HepG2 (cell line): ENCODE measurements around the gene P2RX6. TPM values are rescaled to one million over a fixed set of nuclear protein-coding genes. Genes with fewer than 3 reads are reported as not detected.

Experiments used
- AFF4 ChIP-seq: sonication (generic); formaldehyde crosslinking; IDR thresholded peaks from 2 replicates; pipeline ENCODE4 v1.4.0; 2020; ENCODE audit warnings: missing genetic modification reagents
- IRF2 ChIP-seq: IDR thresholded peaks from 2 replicates; pipeline ENCODE4 v1.6.1; 2018; ENCODE audit warnings: missing genetic modification reagents, missing compliant biosample characterization
- MED8 ChIP-seq: sonication (generic); formaldehyde crosslinking; IDR thresholded peaks from 2 replicates; pipeline ENCODE4 v1.8.1; 2023; ENCODE audit warnings: mild to moderate bottlenecking, missing genetic modification reagents; ENCODE audit not compliant: insufficient replicate concordance
- PITX1 ChIP-seq: sonication (generic); formaldehyde crosslinking; IDR thresholded peaks from 2 replicates; pipeline ENCODE4 v1.5.1; 2020; ENCODE audit warnings: mild to moderate bottlenecking, missing genetic modification reagents
- RARA ChIP-seq: IDR thresholded peaks from 2 replicates; pipeline ENCODE4 v1.6.1; 2016; ENCODE audit warnings: missing genetic modification reagents, missing compliant biosample characterization
- THRA ChIP-seq: sonication (generic); formaldehyde crosslinking; IDR thresholded peaks from 2 replicates; pipeline ENCODE4 v1.4.0; 2020; ENCODE audit warnings: missing genetic modification reagents, borderline replicate concordance
- ZBTB1 ChIP-seq: sonication (generic); formaldehyde crosslinking; IDR thresholded peaks from 2 replicates; pipeline ENCODE4 v1.4.0; 2020; ENCODE audit warnings: missing genetic modification reagents, borderline replicate concordance
- ZNF75D ChIP-seq: sonication (generic); formaldehyde crosslinking; IDR thresholded peaks from 2 replicates; pipeline ENCODE4 v1.8.1; 2023; ENCODE audit warnings: missing genetic modification reagents, mild to moderate bottlenecking, borderline replicate concordance
- polyA plus RNA-seq, 8 experiments: library from polyadenylated mRNA; depleted of rRNA in 3 of 8; stranded (reverse) in 7 of 8; unstranded in 1 of 8; fragments of >200 nt; fragmentation: Illumina TruSeq in 4 of 8; extraction: Trizol in 4 of 8; gene quantifications; 2 replicates each; pipeline versions ENCODE4 v1.2.1 to v1.2.3, GENCODE V29; 2011 to 2016; ENCODE audit warnings: low read depth in 4 of 8, missing spikeins in 1 of 8, mixed read lengths in 1 of 8; ENCODE audit not compliant: insufficient read depth in 1 of 8
- total RNA-seq, 5 experiments: library from RNA; depleted of rRNA; stranded (reverse); fragments of >200 nt; fragmentation: Illumina TruSeq; extraction: Trizol; gene quantifications; 2 replicates each; pipeline ENCODE4 v1.2.3, GENCODE V29; 2016; ENCODE audit warnings: low read depth in 1 of 5

The P2RX6 gene
- total and polyA plus RNA-seq, 2 of the 13 experiments (the other 11 are each of a cell fraction or from before 2014, with no cell fraction given), result 0.04 to 0.12 TPM

- TF ChIP-seq AFF4, result no peak
- no peak for TF ChIP-seq IRF2 (CRISPR knock-in tag)
- TF ChIP-seq THRA (CRISPR knock-in tag), result no peak
- no peak for TF ChIP-seq MED8 (CRISPR knock-in tag)
- TF ChIP-seq ZNF75D (CRISPR knock-in tag), result no peak
- no peak for TF ChIP-seq PITX1 (CRISPR knock-in tag)
- no peak for TF ChIP-seq RARA (CRISPR knock-in tag)
- no peak for TF ChIP-seq ZBTB1
Measured at GRCh38 chr22:20994902-20995241, 20.1 kb upstream of the P2RX6 start (continued).
